ENCODE measurements around the gene TRERF1.

GRCh38 chr6:42448927-42449659 is 2.6 kb downstream of the TRERF1 start:
- TF ChIP-seq POLR2A (IDR thresholded peaks at IDR 0.05), result no peak
- TF ChIP-seq, protein P1, sequence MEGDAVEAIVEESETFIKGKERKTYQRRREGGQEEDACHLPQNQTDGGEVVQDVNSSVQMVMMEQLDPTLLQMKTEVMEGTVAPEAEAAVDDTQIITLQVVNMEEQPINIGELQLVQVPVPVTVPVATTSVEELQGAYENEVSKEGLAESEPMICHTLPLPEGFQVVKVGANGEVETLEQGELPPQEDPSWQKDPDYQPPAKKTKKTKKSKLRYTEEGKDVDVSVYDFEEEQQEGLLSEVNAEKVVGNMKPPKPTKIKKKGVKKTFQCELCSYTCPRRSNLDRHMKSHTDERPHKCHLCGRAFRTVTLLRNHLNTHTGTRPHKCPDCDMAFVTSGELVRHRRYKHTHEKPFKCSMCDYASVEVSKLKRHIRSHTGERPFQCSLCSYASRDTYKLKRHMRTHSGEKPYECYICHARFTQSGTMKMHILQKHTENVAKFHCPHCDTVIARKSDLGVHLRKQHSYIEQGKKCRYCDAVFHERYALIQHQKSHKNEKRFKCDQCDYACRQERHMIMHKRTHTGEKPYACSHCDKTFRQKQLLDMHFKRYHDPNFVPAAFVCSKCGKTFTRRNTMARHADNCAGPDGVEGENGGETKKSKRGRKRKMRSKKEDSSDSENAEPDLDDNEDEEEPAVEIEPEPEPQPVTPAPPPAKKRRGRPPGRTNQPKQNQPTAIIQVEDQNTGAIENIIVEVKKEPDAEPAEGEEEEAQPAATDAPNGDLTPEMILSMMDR (IDR thresholded peaks at IDR 0.05), result no peak
